GM19238 (cell line): ENCODE data around the gene DND1.
A peak's percentile ranks its signal among the peaks of the same experiment; 100 is the strongest.
"Not testable (repeated sequence)": the region's sequence is repeated elsewhere in the genome, so short reads cannot be mapped to it uniquely, and the experiment has no call there.

Source experiments
- DNase-seq: peaks from one replicate; pipeline ENCODE4 v3.0.0; 2011; ENCODE audit warnings: low spot score; ENCODE audit not compliant: insufficient read length

The DND1 gene

DNA sequence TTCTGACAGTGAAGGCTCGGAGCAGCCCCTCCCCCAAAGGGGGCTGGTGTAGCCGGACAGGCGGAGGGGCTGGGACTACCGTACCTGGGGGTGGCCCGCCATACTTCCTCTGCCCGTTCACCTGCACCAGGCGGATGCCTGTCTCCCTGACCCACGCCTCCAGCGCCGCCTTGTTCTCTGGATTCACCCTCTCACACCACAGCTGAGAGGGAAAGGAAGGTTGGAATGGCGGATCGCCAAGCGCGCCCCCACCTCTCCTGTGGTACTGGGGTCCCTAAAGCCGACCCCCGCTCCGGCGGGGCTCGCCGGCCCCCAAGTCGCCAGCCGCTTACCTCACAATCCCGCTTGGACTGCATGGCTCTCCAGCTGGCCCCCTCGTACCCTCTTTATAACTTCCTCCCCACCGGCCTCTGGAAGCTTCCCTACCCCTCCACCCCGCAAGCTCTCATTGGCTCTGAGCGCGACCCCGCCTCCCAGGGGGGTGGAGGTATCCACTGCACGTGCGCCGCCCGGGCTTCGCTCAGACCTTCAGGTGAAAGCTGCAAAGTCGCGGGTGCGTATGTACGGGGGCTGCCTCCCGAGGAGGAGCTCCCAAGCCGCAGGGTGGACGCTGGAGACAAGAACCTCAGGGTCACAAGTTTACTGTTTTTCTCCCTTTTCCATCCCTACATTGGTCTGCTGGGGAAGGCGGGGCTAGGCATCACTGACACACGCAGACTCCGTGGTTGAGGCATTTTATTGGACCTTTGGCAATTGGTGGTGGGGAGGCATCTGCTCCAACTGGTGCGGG lies at the start of gene DND1:
Gene DND1 (minus strand): TSS at position 390 of the 790 bp plus-strand sequence. CDS start 34 bp downstream, at position 356.
- DNase-seq: no peak

DNA sequence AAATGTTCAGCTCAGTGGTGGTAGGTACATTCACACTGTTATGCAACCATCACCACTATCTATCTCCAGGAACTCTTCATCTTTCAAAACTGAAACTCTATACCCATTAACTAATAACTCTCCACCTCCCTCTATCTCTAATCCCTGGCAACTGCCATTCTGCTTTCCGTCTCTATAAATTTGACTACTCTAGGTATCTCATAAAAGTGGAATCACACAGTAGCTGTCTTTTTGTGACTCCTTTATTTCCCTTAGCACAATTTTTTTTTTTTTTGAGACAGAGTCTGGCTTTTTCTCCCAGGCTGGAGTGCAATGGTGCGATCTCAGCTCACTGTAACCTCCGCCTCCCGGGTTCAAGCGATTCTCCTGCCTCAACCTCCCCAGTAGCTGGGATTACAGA lies 48.0 kb upstream of the DND1 start:
- not testable (repeated sequence) for DNase-seq

DNA sequence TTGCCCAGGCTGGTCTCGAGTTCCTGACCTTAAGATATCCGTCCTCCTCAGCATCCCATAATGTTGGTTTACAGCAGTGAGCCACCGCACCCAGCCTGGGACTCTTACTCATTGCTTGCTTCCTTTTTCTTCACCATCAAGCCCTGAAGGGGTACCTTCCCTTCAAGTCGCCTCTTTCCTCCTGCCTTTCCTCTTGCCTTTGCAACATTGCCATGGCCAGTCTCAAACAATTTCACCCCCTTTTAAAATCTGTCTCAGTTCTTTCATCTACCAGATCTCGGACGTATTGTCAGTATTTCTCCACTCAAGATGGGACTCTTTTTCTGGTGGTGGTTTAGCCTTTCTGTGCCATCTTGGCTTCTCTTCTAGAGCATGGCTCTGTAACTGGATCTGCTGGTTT lies 47.4 kb upstream of the DND1 start:
- DNase-seq: not testable (repeated sequence)

DNA sequence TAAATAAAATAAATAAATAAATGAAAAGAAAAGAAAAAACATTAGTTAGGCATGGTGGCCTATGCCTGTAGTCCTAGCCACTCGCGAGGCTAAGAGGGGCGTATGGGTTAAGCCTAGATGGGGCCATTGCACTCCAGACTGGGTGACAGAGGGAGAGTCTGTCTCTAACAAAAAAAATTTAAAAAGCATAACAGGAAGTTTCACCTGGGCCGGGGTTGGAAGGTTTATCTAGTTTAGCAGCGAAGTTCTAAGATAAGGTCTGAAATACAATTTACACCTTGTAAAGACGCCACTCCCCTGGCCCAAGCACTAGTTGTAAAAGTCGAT lies 44.9 kb upstream of the DND1 start:
- no peak for DNase-seq

DNA sequence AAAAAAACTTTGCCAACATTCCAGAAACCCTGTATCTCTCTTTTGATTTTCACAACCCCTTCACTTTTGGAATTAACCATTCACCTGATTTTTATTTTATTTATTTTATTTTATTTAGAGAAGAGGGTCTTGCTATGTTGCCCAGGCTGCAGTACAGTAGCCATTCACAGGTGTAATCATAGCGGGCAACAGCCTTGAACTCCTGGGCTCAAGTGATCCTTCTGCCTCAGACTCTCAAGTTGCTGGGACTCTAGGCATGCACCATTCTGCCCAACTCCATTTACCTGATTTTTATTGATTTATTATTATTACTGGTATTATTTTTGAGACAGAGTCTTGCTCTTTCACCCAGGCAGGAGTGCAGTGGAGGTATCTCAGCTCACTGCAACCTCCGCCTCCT lies 42.9 kb upstream of the DND1 start:
- DNase-seq: not testable (repeated sequence)

DNA sequence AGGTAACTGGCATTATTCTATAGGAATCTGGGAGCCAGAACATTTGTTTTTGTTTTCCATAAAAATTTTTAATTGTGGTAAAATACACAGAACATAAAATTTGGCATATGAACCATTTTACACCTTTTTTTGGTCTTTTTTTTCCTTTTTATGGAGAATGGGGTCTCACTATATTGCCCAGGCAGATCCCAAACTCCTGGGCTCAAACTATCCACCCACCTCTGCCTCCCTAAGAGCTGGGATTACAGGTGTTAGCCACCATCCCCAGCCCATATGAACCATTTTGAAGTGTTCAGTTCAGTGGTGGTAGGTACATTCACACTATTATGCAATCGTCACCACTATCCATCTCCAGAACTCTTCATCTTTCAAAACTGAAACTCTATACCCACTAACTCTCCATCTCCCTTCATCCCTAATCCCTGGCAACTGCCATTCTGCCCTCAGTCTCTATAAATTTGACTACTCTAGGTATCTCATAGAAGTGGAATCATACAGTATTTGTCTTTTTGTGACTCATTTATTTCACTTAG lies 40.3 kb upstream of the DND1 start:
- no peak for DNase-seq

DNA sequence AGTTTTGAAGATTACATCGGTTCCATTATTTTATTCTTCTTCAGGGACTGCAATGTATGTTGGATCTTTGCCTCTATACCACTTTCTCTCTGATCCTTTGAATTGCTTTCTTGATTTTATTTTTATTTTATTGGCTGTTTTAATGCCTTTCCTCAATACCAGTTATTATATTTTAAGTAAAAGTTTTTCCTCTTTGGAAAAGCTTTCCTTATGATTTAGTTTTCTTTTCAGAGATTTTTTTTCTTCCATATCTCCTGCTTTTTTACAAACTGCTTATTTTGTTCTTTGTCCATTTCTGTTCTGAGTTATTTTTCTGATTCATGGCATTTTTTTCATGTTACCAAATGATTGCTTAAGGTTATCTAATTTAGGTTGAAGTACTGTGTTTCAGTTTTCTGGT lies 38.4 kb upstream of the DND1 start:
- no peak for DNase-seq

DNA sequence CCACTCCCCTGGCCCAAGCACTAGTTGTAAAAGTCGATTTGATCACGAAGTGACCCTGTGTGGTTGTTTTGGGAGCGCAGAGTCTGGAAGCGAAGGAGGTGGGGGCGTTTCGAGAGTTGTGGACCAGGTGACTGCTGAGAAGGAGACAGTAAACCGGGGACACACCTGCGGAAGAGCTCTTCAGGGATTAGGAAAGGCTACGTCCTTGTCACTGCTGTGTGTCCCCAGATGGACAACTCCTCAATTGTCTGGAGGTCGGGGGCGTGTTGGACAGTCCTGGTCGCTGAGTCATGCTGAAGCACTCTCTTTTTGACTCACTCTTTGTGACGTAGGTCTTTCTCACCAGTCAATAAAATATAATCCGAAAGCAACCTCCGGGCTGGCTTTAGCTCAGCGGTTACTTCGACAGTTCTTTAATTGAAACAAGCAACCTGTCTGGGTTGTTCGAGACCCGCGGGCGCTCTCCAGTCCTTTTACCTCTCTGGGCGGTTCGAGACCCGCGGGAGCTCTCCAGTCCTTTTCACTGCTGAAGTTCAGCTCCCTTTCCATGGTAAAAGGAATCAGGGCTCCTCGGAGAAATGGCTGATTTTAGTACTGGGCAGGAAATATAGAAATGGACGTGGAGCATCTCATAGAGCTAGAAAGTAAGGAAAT lies 37.6 kb upstream of the DND1 start:
- DNase-seq: peak; percentile 57

DNA sequence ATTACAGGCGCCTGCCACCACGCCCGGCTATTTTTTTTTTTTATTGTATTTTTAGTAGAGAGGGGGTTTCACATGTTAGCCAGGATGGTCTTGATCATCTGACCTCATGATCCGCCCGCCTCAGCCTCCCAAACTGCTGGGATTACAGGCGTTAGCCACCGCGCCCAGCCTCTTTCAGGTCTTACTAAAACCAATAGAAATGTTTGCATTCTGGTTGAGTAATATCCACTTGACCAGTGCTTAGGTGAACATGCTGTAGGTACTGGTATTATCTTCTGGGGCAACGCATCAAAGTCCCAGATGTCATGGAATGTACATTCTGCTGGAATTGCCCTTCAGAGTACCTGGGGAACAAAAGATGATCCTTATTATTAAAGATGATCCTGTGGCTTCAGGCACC lies 35.4 kb upstream of the DND1 start:
- not testable (repeated sequence) for DNase-seq

DNA sequence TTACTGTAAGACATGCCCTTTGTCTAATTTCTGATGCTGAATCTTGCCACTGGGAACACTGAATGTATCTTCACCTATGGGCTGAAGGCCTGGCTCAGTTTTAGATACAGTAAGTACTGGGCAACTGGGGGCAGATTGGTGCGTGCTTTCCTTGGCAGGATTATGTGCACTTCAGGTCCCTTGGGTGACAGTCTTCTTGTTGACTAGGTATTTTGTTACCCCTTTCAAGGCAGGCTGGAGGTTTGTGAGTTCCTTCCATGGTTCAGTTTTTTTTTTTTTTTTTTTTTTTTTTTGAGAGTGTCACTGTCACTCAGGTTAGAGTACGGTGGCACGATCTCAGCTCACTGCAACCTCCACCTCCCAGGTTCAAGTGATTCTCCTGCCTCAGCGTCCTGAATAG lies 34.4 kb upstream of the DND1 start:
- DNase-seq: no peak

DNA sequence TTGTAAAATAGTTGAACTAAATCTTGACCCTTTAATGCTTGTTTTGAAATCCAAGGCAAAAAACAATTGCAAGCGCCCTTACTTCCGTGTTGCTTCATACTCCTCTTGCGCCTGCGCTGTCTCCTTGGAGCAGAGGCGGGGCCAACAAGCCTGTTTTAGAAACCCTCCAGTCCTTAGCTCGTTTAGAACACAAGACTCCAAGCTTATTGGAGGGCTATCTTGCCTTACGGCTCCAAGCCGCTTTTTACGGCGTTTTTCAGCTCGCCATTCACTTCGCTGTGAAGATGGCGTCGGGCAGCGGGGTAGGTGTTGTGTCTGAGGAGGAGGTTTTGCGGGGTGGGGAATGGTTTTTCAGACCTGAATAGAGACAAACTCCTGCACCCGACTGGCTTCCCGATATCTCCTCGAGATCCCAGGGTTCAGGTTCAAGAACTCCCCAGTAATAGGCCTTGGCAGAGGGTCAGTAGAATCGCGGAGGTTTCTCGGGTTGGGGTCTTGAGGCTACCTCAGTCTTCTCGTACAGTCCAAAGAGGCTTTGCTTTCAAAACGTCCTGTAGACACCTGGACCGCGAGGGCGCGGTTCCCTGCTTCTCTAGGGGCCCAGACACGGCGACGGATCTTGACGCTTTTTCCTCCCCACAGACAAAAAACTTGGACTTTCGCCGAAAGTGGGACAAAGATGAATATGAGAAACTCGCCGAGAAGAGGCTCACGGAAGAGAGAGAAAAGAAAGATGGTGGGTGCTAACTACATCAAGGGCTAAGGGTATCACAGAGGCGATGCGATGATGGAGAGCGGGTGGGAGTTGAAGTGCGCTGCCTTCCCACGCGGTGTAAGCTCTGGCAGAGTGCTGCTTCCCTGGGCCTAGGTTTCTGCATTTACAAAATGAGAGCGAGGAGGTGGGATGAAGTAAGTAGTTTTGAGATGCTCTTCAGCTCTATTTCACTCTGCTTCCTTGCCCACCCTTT lies 27.1 kb upstream of the DND1 start, which contains the start of gene ZMAT2:
Gene ZMAT2 (plus strand): TSS at position 271 of the 968 bp plus-strand sequence. CDS start 14 bp downstream, at position 285.
- peak; percentile 83 for DNase-seq

DNA sequence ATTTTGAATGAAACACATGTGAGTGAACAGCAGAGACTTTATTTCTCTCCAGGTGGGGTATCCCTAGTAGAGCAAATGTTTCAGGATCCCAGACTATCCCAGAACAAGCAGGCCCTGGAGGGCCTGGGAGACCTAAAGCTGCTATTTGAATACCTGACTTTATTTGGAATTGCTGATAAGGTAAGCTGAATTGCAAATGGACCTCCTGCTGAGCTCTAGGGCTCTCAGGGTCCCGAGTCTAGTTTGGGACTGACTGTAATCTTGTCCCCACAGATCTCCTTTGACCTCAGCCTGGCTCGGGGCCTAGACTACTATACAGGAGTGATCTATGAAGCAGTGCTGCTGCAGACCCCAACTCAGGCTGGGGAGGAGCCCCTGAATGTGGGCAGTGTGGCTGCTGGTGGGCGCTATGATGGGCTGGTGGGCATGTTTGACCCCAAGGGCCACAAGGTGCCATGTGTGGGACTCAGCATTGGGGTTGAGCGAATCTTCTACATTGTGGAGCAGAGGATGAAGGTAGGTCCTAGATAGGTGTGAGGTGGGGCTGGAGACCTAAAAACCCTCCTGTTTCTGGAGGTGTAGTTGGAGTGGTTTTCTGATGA lies 23.6 kb upstream of the DND1 start:
- DNase-seq: no peak

DNA sequence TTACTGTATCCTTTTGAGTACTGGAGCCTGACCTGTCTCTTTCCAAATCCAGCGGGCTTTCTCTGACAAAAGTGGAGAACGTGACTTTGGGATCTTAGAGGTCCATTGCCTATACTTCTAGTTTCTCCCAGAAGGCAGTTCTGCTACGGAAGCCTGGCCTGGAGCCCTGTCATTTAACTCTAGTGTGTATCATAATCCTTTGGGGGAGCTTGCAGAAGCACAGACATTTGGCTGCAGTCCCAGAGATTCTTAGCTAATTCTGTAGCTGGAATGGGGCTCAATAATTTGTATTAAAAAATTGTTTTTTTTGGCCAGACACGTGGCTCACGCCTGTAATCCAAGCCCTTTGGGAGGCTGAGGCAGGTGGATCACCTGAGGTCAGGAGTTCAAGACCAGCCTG lies 20.9 kb upstream of the DND1 start:
- DNase-seq: no peak

DNA sequence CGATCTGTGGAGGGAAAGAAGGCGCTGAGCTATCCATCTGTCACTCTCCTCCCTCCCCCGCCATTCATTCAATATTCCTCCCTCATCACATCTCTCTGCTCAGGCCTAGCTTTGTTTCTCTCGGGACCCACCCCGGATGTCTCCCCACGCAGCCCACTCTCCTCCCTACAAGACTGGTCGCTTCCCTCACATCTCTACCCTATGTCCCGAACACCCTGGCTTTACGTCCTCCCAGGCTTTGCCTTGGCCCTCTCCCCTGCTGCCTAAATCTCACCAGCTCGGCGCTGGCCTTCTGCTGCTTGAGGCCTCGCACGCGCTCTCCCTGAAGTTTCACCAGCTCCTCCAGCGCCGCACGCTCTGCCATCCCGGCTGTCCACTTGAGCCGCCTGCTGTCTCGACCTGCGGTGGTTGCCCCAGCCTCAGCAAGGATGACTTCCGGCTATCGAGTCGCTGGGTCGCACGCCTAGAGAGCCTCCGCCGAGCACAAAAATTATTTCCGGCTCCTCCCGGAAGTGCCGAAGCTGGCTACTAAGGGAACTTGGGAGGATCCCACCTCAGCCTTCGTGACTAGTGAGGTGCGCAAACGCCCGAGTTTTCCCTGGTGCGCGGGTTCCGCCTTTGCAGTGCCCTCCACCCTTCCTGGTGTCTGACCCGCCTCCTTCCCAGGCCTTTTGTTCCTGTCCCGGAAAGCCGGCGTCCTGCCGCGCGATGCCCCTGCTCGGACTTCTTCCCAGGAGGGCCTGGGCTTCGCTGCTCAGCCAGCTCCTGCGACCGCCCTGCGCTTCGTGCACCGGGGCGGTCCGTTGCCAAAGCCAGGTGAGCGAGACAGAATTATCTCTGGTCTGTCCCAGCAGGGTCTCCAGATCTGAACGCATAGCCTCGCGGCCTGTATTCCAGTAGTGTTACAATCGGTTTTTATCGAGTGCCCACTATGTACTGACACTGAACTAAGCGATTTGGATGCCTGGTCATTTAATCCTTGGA lies 17.9 kb upstream of the DND1 start, which contains the start of the genes HARS1 and HARS2:
Gene HARS1 (minus strand): TSS at position 430 of the 984 bp plus-strand sequence. CDS start 66 bp downstream, at position 364.
Gene HARS2 (plus strand): TSS at position 515 of the 984 bp plus-strand sequence. CDS start 194 bp downstream, at position 709.
- peak; percentile 89 for DNase-seq

DNA sequence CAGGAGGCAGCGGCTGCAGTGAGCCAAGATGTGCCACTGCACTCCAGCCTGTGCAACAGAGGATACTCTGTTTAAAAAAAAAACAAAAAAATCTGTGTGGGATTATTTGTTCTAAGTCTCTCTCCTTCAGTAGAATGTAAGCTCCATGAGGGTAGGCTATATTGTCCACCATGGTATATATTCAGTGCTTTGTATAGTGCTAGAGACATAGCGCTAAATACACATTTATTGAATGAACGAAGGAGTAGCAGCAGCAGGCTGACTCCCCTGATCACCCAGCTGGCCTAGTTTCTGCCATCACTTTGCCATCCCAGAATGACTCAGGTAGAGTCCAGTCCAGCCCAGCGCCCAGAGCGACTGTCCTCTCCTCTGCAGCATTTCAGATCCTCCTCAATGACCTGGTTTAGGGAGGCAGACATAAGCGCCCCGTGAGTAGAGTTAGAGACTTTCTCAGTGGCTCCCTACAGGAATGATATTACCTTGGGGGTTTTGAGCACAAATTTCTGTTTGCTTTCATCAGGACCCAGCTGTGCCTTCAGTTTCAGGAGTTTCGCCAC lies 17.1 kb upstream of the DND1 start:
- no peak for DNase-seq

DNA sequence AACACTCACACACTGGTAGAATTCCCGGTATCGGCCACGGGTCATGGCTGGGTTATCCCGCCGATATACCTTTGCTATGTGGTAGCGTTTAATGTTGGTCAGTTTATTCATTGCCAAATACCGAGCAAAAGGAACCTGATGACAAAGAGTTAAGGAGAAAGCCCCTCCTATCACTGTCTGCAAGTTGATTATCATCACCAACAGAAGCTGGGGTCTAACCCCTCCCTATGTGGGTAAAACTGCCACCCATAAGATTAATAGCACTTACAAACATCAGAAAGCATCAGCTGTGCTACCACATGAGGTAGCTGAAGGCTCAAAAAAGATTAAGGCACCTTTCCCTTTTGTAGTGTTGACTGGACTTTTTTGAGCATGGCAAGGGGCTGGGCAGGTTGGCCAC lies 5.6 kb upstream of the DND1 start:
- no peak for DNase-seq

DNA sequence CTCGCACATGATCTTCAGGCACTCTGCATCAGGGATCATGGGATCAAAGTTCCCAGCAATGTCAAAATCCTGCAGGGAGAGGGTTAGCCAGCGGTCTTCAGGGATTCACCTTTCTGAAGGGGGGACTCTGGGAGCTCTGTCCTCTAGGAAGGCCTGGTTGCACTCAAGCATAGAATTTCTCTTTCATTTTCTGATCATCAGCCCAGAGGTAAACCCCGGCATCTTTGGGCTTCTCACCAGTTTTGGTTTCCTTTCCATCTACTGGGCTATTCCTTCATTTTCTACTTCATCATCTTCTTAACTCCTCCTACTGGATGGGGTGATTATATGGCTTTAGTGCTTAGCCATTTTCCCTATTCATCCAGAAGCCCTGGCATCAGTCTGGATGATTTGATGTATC lies 4.6 kb upstream of the DND1 start:
- peak; percentile 44 for DNase-seq

DNA sequence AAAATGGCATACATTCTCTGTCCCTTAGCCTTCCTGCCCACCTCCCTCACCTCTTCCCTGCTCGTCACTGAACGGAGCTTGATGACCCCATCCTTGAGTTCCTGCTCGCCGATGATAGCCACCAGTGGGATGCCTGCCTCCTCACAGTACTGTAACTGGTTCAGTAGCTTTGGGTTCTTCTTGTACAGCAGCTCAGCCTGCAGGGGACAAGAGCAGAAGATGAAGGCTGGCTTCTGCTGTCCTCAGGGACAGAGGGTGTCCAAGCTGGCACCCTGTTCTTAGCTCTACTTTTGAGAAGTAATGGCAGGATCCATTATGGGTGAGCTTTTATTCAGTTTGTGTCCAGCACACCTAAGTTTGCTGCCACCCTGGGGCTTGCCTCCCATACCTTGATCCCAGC lies 1.3 kb upstream of the DND1 start:
- no peak for DNase-seq

DNA sequence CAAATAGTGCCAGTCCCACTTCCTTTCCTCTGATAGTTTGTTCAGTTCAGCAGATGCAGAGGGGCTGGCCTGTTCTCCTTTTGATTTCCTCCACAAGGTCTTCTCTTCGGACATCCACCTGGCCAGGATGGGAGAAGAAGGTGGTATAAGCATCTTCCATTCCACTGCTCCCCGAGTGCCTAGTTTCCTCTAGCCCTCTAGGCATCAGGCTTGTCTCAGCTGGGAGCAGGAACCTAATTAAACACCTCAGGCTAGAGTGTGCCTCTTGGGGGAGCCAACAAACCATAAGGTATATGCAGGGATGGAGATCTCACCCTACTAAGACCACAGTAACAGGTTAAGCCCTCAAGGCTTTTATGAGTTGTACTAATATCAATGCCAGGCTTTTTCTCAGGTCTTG lies 835 bp upstream of the DND1 start:
- no peak for DNase-seq
